Measurements from ENCODE around the gene TSPAN10.
"Not testable (repeated sequence)": the region's sequence is repeated elsewhere in the genome, so short reads cannot be mapped to it uniquely, and the experiment has no call there.

TSPAN10 gene

DNA sequence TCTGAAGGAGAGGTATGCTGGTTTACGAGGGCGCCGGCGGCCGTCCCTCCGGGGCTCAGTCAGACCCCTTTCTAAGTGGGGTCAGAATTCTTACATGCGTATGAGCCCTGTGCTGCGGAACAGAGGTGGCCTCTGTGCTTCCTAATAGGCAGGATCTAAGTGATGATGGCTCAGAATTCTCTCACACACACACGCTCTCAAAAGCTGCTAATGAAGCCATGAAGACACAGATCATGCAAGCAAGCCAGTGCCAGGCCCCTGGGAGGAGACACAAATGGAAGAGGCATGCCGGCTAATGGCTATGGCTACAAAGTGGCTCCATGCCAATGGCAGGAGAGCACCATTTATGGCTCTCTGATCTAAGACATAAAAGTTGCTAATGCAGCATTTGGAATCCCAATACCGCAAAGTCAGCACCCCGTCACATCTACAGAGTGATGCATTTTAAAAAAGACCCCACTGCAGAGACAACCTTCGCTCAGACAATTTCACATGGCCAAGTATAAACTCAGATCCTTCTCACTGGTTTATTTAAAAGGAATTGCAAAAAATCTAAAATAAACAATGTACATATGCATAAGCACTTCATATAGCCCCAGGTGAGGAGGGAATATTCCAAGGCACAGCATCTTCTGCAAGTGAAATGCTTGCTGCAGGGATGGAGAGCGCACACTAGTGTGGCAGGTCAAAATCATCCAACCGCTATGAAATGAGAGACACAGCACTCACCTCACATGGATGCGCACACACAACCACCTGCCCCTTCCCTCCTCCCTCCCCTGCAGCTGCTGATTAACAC, 24.6 kb upstream of the TSPAN10 start:
- intact Hi-C loops (cut with micrococcal nuclease): no loop called here
- no peak overlapping the region for H3K27ac Mint-ChIP-seq
- peaks cover 19% of the 10 kb centered on the region for H3K4me1 Mint-ChIP-seq (ENCODE audit: low read depth)
- H3K4me3 Mint-ChIP-seq: no peak overlapping the region
- H3K27me3 Mint-ChIP-seq: no peaks in the 10 kb centered on the region
- H3K9me3 Mint-ChIP-seq: no peaks in the 10 kb centered on the region
- peaks cover 100% of the 10 kb centered on the region for H3K36me3 Mint-ChIP-seq (ENCODE audit: low read depth)

DNA sequence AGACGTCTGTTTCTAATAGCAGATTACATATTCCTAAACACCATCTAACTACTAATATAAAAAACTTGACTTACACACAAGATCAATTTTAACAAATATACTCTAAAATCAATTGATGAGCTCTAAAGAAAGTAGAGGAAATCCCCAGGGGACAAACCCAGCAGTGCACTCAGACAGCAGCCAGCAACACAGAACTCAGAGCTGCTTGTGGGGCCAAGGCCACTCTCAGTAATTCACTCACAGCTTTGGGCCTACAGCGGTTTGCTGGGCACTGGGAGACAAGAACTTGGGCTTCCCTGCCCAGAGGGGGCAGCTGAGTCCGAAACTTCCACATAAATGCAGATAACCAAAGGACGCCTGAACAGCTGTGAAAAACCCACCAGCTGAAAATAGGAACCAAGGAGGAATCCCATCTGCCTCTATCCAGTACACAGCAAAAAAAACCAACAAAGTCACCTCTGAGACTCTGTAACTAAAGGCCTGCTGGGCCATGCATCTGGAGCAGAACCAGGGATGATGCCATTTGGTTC, 21.5 kb upstream of the TSPAN10 start:
- intact Hi-C loops (cut with micrococcal nuclease): no loop called here
- no peaks in the 10 kb centered on the region for H3K9me3 Mint-ChIP-seq
- no peak overlapping the region for H3K4me3 Mint-ChIP-seq
- no peak overlapping the region for H3K27ac Mint-ChIP-seq
- H3K36me3 Mint-ChIP-seq (ENCODE audit: low read depth): peaks cover 98% of the 10 kb centered on the region
- H3K27me3 Mint-ChIP-seq: no peaks in the 10 kb centered on the region
- H3K4me1 Mint-ChIP-seq (ENCODE audit: low read depth): peaks cover 27% of the 10 kb centered on the region

DNA sequence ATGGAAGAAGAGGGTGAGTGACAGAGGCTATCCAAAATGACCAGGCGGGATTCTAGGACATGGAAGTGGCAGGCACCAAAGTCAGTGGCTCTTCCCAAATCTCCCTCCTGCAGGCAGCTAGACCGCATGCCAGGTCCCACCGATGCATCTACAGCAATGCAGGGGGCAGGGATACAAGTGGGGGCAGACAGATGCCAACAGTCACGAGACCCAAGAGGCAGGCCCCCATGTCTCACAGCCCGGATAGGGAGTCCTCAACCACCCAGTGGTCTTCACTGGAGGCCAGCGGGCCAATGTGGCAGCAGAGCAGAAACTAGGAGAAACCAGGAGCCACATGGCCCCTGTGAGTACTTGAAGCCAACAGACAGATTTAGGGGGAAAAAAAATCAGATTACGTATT, 20.1 kb upstream of the TSPAN10 start:
- intact Hi-C loops (cut with micrococcal nuclease): no loop called here
- H3K4me1 Mint-ChIP-seq (ENCODE audit: low read depth): peaks cover 33% of the 10 kb centered on the region
- H3K36me3 Mint-ChIP-seq (ENCODE audit: low read depth): peaks cover 98% of the 10 kb centered on the region
- no peaks in the 10 kb centered on the region for H3K27me3 Mint-ChIP-seq
- no peaks in the 10 kb centered on the region for H3K9me3 Mint-ChIP-seq
- H3K27ac Mint-ChIP-seq: no peak overlapping the region
- no peak overlapping the region for H3K4me3 Mint-ChIP-seq

DNA sequence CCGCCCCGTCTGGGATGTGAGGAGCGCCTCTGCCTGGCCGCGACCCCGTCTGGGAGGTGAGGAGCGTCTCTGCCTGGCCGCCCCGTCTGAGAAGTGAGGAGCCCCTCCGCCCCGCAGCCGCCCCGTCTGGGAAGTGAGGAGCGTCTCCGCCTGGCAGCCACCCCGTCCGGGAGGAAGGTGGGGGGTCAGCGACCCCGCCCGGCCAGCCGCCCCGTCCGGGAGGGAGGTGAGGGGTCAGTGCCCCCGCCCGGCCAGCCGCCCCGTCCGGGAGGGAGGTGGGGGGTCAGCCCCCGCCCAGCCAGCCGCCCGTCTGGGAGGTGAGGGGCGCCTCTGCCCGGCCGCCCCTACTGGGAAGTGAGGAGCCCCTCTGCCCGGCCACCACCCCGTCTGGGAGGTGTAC, 18.7 kb upstream of the TSPAN10 start:
- Mint-ChIP-seq H3K36me3 (ENCODE audit: low read depth) (peaks cover 96% of the 10 kb centered on the region), H3K4me1 (ENCODE audit: low read depth) (peaks cover 33% of the 10 kb centered on the region)
- H3K4me3 Mint-ChIP-seq; intact Hi-C loops (cut with micrococcal nuclease); H3K9me3 Mint-ChIP-seq; H3K27ac Mint-ChIP-seq; H3K27me3 Mint-ChIP-seq: not testable (repeated sequence)

DNA sequence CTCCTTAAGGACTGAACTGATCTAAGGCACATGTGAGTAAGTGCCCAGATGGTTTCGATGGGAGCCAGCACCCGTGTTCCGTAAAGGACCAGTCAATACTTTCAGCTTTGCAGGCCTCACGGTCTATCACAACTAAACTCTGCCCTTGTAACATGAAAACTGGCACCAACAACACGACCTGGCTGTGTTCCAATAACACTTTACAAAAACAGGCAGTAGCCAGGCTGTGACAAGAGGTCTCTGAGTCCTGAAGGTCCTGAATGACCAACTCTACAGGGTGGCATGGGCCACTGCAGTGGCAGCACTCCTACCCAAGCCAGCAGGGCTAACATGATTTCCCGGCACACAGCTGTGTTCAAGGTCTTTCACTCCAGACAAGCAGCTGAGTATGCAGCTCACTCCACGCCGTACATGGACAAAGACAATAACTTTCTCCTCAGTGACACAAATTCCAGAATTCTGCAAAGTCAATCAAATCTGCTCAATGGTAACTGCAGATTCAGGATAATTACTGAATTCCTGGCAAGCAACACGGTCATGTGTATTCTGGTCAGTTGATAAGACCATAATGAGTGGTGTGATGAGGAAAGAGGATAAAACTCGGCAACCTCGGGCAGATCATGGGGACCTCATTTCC, 15.4 kb upstream of the TSPAN10 start:
- H3K4me1 Mint-ChIP-seq (ENCODE audit: low read depth): peaks cover 27% of the 10 kb centered on the region
- H3K27me3 Mint-ChIP-seq: no peaks in the 10 kb centered on the region
- peaks cover 96% of the 10 kb centered on the region for H3K36me3 Mint-ChIP-seq (ENCODE audit: low read depth)
- intact Hi-C loops (cut with micrococcal nuclease): no loop called here
- H3K27ac Mint-ChIP-seq: no peak overlapping the region
- H3K9me3 Mint-ChIP-seq: no peaks in the 10 kb centered on the region
- no peak overlapping the region for H3K4me3 Mint-ChIP-seq

DNA sequence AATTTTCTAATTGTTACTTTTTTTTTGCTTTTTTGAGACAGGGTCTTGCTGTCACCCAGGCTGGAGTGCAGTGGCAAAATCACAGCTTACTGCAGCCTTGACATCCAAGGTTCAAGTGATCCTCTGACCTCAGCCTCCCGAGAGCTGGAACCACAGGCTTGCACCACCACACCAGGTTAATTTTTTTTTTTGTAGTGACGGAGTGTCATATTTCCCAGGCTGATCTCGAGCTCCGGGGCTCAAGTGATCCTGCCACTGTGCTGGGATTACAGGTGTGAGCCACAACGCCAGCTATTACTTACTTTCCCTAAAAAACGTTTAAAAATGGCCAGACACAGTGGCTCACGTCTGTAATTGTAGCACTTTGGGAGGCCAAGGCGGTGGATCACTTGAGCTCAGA, 6.7 kb upstream of the TSPAN10 start:
- Mint-ChIP-seq H3K36me3 (ENCODE audit: low read depth) (peaks cover 67% of the 10 kb centered on the region), H3K27ac (no peak overlapping the region), H3K9me3 (no peaks in the 10 kb centered on the region), H3K4me3 (no peak overlapping the region), H3K4me1 (ENCODE audit: low read depth) (peaks cover 2% of the 10 kb centered on the region), H3K27me3 (no peaks in the 10 kb centered on the region)
- intact Hi-C loops (cut with micrococcal nuclease): no loop called here

DNA sequence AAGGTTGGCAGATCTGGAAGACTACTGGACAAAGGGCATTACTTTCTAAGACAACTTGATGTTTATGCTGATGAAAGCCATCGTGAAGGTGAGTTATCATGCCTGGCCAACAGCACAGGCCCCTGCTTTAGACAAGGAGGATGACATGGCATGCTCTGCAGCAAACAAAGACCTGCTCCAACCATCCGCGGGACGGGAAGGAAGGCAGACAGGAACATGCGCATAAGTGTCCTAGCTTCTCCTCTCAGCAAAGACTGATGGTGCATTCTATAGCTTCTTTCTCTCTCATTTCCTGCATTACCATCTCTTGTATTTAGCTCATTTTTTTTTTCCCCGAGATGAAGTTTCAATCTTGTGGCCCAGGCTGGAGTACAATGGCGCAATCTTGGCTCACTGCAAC, 5.5 kb upstream of the TSPAN10 start:
- H3K9me3 Mint-ChIP-seq: no peaks in the 10 kb centered on the region
- no peak overlapping the region for H3K27ac Mint-ChIP-seq
- H3K36me3 Mint-ChIP-seq (ENCODE audit: low read depth): peaks cover 60% of the 10 kb centered on the region
- H3K27me3 Mint-ChIP-seq: no peaks in the 10 kb centered on the region
- no peak overlapping the region for H3K4me3 Mint-ChIP-seq
- intact Hi-C loops (cut with micrococcal nuclease): no loop called here
- H3K4me1 Mint-ChIP-seq (ENCODE audit: low read depth): peaks cover 13% of the 10 kb centered on the region

DNA sequence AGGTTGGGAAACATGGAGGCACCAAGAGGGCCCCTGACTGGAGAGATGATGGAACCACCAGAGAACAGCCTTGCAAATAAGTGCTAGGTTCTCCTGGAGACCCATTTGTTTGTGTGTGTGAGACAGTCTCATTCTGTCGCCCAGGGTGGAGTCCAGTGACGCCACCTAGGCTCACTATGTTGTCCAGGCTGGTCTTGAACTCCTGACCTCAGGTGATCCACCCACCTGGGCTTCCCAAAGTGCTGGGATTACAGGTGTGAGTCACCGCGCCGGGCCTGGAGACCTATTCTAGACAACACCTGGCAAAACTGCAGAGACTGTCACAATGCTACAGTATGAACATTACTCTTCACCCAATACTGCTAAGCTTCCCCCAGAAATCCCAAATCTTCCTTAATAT, 1.6 kb upstream of the TSPAN10 start:
- H3K27ac Mint-ChIP-seq: peak overlapping the region; percentile 92
- peaks cover 24% of the 10 kb centered on the region for H3K36me3 Mint-ChIP-seq (ENCODE audit: low read depth)
- H3K9me3 Mint-ChIP-seq: no peaks in the 10 kb centered on the region
- peaks cover 13% of the 10 kb centered on the region for H3K4me1 Mint-ChIP-seq (ENCODE audit: low read depth)
- H3K27me3 Mint-ChIP-seq: no peaks in the 10 kb centered on the region
- peak overlapping the region; percentile 83 for H3K4me3 Mint-ChIP-seq
- intact Hi-C loops (cut with micrococcal nuclease): no loop called here

DNA sequence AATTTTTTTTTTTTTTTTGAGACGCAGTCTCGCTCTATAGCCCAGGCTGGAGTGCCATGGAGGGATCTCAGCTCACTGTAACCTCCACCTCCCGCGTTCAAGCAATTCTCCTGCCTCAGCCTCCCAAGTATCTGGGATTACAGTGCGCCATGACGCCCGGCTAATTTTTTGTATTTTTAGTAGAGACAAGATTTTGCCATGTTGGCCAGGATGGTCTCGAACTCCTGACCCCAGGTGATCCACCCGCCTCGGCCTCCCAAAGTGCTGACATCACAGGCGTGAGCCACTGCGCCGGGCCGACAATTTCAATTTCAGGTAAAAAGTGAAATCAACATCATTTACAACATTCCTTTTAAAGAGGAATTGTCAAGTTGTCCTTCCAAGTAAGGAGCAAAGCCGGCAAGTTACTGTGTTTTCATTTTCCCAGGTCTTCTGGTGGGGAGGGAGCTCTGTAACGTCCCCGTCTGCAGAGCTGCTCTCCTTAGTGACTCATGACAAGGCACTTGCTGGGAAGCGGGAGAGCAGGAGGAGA, 957 bp upstream of the TSPAN10 start:
- peaks cover 19% of the 10 kb centered on the region for H3K36me3 Mint-ChIP-seq (ENCODE audit: low read depth)
- peaks cover 13% of the 10 kb centered on the region for H3K4me1 Mint-ChIP-seq (ENCODE audit: low read depth)
- intact Hi-C loops (cut with micrococcal nuclease): no loop called here
- H3K27me3 Mint-ChIP-seq: no peaks in the 10 kb centered on the region
- H3K9me3 Mint-ChIP-seq: no peaks in the 10 kb centered on the region
- peak overlapping the region; percentile 83 for H3K4me3 Mint-ChIP-seq
- peak overlapping the region; percentile 92 for H3K27ac Mint-ChIP-seq

DNA sequence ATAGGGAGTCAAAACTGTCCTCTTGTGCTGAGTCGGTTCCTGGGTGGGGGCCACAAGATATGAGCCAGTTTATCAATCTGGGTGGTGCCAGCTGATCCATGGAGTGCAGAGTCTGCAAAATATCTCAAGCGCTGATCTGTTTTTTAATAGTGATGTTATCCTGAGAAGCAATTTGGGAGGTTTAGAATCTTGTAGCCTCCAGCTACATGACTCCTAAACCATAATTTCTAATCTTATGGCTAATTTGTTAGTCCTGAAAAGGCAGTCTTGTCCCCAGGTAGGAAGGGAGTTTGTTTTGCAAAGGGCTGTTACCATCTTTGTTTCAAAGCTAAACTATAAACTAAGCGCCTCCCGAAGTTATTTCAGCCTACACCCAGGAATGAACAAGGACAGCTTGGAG, 1.7 kb downstream of the TSPAN10 start:
- H3K36me3 Mint-ChIP-seq (ENCODE audit: low read depth): peaks cover 9% of the 10 kb centered on the region
- no peak overlapping the region for H3K27ac Mint-ChIP-seq
- no peak overlapping the region for H3K4me3 Mint-ChIP-seq
- no peaks in the 10 kb centered on the region for H3K9me3 Mint-ChIP-seq
- peaks cover 4% of the 10 kb centered on the region for H3K27me3 Mint-ChIP-seq
- intact Hi-C loops (cut with micrococcal nuclease): no loop called here
- peaks cover 13% of the 10 kb centered on the region for H3K4me1 Mint-ChIP-seq (ENCODE audit: low read depth)

DNA sequence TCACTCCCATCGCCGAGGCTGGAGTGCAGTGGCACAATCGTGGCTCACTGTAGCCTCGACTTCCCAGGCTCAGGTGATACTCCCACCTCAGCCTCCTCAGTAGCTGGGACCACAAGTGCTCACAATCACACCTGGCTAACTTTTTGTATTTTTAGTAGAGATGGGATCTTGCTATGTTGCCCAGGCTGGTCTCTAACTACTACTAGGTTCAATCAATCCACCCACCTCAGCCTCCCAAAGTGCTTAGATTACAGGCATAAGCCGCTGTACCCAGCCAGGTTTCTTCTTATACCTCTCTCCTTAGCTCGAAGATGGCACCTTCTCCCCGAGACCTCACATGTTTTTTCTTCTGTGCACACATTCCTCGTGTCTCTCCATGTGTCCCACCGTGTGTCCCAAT, 3.0 kb downstream of the TSPAN10 start:
- H3K36me3 Mint-ChIP-seq (ENCODE audit: low read depth): peaks cover 9% of the 10 kb centered on the region
- H3K27me3 Mint-ChIP-seq: peaks cover 10% of the 10 kb centered on the region
- no peaks in the 10 kb centered on the region for H3K9me3 Mint-ChIP-seq
- intact Hi-C loops (cut with micrococcal nuclease): no loop called here
- peaks cover 19% of the 10 kb centered on the region for H3K4me1 Mint-ChIP-seq (ENCODE audit: low read depth)
- H3K27ac Mint-ChIP-seq: no peak overlapping the region
- H3K4me3 Mint-ChIP-seq: no peak overlapping the region

DNA sequence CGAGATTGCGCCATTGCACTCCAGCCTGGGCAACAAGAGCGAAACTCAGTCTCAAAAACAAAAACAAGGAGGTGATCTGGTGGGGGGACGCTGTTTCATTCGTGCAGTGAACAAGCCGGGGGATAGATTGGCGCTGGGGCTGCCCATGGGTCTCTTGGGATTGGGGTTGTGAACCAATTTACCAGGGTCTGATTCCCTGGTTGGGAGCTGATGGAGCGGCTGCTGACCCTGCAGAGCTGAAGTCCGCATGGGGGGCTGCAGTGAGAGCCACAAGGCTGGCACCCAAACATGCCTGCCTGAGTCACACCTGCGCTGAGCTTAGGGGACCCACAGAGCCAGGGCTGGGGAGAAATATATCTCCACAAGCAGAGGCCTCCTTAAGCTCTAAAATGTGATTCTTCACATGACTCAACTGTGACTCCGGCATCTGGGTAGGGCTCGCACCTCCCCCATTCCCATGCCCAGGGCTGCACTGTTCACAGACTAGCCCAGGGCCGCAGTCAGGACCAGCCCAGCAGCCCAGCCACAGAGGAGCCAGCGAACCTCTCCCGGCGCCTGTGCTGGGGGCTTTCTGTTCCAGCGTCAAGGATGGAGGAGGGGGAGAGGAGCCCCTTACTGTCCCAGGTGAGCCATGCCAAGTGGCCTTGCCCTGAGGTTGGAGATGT, 5.0 kb downstream of the TSPAN10 start:
- Mint-ChIP-seq H3K36me3 (ENCODE audit: low read depth) (no peaks in the 10 kb centered on the region), H3K9me3 (no peaks in the 10 kb centered on the region), H3K4me3 (no peak overlapping the region), H3K4me1 (ENCODE audit: low read depth) (peaks cover 7% of the 10 kb centered on the region), H3K27me3 (peaks cover 26% of the 10 kb centered on the region), H3K27ac (no peak overlapping the region)
- intact Hi-C loops (cut with micrococcal nuclease): no loop called here

DNA sequence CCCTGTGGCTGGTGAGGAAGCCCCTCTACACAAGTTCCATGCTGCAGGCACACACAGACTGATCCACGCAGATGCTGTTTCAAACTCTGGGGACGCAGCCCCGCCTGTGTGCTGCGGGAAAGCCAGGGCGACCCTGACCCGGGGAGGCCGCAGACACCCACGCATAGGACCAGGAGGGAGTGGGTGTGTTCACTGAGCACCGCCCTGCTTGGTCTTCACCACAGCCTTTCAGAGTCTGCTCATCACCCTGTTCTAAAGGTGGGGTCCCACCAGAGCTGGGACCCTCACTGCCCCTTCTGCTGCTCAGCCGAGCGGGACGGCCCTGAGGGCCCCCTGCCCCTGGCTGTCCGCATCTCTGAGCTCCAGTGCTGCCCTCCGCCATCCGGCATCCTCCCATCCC, 7.5 kb downstream of the TSPAN10 start:
- Mint-ChIP-seq H3K27ac (peak overlapping the region; percentile 16), H3K4me1 (ENCODE audit: low read depth) (peaks cover 7% of the 10 kb centered on the region), H3K27me3 (peaks cover 50% of the 10 kb centered on the region), H3K4me3 (no peak overlapping the region), H3K36me3 (ENCODE audit: low read depth) (no peaks in the 10 kb centered on the region), H3K9me3 (no peaks in the 10 kb centered on the region)
- intact Hi-C loops (cut with micrococcal nuclease): no loop called here
